ENCODE results near the gene KCNK3.

Gene KCNK3

DNA sequence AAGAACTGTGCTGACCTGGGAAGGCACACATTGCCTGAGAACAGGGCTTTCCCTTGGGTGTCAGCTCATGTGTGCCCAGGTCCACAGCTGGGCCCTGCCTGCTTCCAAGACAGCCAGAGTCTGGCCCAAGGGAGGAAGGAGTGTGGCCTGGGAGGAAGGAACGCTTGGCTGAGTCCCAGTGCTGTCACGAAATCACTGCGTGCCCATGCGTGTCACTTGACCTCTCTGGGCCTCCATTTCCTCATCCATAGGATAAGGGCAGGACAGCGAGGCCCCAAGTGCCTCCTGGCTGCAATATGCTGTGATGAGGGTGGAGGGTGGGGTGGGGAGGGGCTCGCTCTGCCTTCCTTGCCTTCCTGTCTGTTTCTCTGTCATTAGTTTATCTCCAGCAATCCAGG is 642 bp upstream of the KCNK3 start:
- DNase-seq (ENCODE audit: low read depth) = no peak

GRCh38 chr2:26692897-26693849 is 651 bp downstream of the KCNK3 start:
- no peak for DNase-seq (ENCODE audit: low read depth)

GRCh38 chr2:26694001-26694400 is 1.5 kb downstream of the KCNK3 start:
- DNase-seq (ENCODE audit: low read depth) = no peak

DNA sequence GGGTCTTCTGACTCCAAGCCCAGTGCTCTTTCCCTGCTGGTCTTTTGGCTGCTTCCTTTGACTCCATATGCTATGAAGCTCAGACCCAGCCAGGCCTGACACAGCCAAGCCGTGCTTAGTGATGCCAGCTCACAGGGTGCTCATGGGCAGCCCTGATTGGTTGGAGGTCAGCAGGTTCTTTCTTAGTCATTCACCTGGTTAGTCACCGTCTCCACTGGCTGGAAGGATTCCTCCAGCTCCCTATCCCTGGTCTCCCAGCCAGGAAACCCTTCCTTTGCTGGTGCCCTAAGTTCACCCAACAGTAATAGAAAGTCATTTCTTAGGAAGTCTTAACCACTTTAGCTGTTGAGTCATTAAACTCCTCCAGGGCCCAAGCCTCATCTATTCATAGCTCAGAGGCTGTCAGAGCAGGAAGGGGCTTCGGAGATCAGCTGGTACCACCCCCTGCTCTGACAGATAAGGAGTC is 3.9 kb downstream of the KCNK3 start:
- no peak for DNase-seq (ENCODE audit: low read depth)

DNA sequence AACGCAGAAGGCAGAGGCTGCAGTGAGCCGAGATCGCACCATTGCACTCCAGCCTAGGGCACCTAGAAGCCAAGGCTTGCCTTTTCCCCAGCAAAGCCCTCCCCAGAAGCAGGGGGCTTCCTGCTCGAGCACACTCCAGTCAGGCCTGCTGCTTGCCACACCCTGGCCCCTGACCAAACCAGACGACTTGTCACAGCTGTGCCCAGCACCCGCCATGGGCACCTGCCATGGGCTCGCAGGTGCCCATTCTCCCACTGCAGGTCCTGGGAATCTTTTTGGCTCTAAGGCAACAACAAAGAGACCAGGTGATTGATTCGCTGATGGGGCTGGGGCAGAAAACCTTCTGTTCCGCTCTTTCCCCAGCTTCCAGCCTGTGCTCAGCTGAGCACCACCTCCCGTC is 4.9 kb downstream of the KCNK3 start:
- no peak for DNase-seq (ENCODE audit: low read depth)

DNA sequence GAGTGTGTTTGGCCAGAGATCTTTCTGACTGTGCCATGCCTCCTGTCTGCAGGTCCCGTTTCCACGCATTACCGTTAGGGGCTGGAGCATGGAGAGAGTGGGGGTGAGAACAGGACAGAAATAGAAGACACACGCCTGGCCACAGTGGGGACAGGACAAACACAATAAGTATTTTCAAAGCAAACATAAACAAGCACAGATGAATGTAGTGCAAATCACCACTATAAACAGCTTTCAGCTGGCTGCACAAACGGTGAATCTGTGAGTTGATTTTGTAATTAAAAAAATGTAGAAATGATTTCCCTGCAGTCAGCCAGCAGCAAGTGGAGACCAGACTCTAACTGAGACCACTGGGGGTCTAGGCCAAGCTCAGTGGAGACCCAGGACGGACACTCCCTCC is 6.8 kb downstream of the KCNK3 start:
- no peak for DNase-seq (ENCODE audit: low read depth)

GRCh38 chr2:26700078-26700477 is 7.6 kb downstream of the KCNK3 start:
- no peak for DNase-seq (ENCODE audit: low read depth)

GRCh38 chr2:26701596-26701995 is 9.1 kb downstream of the KCNK3 start:
- DNase-seq (ENCODE audit: low read depth) = no peak

- DNase-seq (ENCODE audit: low read depth) = no peak
These were observed 9.5 kb downstream of the KCNK3 start for GRCh38 chr2:26702025-26702424.

DNA sequence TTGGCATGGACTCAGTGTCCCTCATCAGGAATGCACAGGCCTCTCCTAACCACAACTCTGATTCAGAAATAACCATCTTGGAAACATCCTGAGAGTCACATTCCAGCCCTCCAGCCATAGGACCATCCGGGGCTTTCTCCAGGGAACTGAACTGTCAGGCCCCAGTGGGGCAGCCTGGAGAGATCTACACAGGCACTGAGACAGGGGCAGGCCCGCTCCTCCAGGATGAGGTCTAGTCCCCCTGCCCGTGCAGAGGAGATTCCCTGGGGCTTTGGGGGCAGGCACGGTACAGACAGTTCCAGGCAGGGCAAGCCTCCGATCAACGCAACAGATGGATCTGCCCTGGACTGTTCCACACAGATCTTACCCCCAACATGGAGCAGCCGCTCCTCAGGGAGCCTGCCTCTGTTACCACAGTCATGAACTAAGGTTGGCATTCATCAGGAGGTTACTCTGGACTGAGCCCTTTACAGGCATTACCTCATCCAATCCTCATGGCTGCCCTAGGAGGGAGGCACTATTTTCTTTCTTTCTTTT is 12.0 kb downstream of the KCNK3 start:
- no peak for DNase-seq (ENCODE audit: low read depth)

DNA sequence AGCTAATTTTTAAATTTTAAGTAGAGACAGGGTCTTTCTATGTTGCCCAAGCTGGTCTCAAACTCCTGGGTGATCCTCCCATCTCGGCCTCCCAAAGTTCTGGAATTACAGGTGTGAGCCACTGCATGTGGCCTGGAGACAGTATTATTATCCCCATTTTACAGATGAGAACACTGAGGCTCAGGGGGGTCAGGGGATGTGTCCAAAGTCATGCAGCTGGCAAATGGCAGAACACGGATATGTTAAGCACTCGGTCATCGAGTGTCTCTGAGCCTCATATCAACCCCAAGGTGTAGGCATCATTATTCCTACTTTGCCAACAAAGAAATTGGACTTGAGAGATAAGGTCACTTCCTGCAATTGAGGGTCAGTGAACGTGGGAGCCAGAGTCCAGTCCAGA is 12.6 kb downstream of the KCNK3 start:
- DNase-seq (ENCODE audit: low read depth) = no peak

DNA sequence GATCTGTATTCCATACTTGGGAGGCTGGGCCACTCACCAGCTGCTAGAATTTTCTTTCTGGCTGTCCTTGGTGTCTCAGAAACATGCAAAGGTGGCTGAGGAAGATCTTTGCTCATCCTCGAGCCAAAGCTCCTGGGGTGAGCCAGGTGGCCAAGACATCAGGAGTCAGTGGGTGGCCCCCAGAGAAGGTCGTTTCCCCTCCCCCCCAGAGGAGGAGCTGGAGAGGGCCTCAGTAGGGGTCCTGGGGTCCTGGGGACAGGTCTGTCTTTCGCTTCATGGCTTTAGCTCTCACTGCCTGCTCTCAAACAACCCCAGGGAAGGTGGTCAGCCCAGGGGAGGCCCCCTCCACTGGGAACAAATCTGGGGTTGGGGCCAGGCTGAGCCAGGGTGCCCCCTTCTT is 13.6 kb downstream of the KCNK3 start:
- DNase-seq (ENCODE audit: low read depth) = no peak

- no peak for DNase-seq (ENCODE audit: low read depth)
These were observed 14.3 kb downstream of the KCNK3 start for GRCh38 chr2:26706616-26707473.

- no peak for DNase-seq (ENCODE audit: low read depth)
These were observed 15.2 kb downstream of the KCNK3 start for GRCh38 chr2:26707747-26708146.

DNA sequence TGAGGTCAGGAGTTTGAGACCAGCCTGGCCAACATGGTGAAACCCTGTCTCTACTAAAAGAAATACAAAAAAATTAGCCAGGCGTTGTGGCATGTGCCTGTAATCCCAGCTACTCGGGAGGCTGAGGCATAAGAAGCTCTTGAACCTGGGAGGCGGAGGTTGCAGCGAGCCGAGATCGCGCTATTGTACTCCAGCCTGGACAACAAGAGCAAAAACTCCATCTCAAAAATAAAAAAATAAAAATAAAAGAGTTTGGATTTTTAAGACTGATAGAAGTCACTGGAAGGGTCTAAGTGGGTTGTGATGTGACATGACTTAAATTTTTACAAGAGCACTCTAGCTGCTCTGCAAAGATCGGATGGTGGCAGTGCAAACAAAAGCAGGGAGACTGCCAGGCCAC is 15.9 kb downstream of the KCNK3 start:
- no peak for DNase-seq (ENCODE audit: low read depth)

DNA sequence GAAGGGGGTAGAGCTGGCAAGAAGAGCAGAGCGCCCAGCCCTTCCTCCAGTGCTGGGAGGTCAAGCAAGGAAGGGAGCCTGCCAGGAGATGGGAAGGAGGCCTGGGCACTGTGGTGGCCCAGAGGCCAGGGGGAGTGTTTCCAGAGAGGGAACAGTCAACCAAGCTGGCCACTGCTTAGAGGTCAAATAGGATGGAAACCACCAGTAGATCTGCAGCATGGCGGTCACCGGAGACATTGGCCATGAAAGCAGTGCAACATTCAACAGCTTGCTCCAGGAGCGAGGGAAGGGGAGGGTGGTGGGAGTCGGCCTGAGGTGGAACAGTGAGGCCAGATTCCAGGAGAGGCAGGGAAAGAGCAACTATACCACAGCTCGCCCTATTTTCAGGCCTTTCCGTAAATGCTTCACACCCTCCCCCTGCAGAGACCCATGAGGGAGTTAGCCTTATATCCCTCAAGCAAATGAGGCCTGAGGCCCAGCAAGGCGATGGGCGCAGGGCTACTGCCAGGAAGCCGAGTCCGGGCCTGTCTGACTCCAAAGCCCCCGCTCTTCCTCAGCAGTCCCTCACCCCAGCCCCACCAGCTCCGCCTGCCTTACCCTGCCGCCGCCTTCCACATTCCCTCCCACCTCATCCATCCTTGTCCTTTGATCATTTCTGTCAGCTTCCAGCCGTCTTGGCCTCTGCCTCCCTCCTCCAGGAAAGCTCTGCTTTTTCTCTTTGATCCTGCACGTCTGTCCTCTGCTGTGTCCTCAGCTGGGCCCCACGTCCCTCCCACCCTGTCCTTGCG is 17.0 kb downstream of the KCNK3 start:
- DNase-seq (ENCODE audit: low read depth) = no peak

DNA sequence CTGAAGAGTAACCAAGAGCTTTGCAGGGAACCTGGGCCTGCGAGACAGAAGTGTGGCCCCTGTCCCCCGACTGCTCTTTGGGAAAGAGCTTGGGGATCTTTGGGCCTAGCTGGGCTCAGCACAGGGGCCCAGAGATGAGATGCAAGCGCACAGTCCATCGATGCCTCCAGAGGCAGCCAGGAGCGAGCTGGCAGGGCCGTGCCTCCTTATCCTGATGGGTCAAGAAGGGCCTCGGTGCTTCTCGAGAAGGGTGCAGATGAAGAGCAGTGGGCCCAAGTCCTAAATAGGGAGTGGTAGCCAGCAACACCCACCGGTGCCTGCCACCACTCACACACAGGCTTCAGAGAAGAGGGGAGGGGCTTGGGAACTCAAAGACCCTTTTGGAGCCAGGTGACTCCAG is 17.6 kb downstream of the KCNK3 start:
- no peak for DNase-seq (ENCODE audit: low read depth)

DNA sequence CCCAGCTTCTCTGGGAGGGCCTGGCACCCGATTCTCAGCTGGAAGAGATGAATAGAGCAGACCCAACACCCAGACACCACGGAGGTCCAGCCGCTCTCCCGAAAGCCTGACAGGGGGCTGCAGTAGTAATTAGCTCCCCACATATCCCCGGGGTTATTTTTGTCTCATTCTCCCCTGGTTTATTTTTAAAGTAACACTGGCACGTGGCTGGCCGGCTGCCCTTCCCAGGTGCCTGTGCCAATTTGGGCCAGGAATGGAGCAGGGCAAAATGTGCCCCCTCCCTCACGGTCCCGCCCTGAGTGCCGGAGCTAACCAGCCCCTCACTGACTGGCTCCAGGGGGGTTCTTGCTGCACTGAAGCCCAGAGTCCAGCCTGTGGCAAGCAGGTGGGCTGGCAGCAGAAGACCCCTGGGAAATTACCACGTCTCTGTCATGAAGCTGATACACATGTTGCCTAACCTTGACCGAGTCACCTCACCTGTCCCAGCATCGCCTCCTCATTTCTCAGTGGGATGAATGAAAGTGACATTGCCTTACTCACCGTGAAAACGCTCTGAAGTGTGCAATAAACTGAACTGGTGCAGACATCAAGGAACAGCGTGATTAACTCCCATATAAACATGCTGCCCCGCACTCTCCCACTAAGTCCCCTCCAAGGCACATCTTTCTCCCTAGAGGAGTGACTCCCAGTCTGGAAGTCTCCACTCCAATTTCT is 18.4 kb downstream of the KCNK3 start:
- no peak for DNase-seq (ENCODE audit: low read depth)

- DNase-seq (ENCODE audit: low read depth) = no peak
These were observed 19.1 kb downstream of the KCNK3 start for GRCh38 chr2:26711457-26712161.
